Stimulated activated CD4-positive, alpha-beta T cell treated with anti-CD3 and anti-CD28 coated beads, Interleukin-4, amount 100 ng/mL, for 48 hours (primary cell): ENCODE data around the gene PHLDA3.

Source experiments
- DNase-seq, 2 donors: peaks; one replicate each; pipeline ENCODE4 v3.0.0-alpha.2; 2020; ENCODE audit warnings: low read depth in 2 of 2

PHLDA3 gene

GRCh38 chr1:201429736-201430501 lies 39.1 kb downstream of the PHLDA3 start:
- DNase-seq, result no peak

- no peak for DNase-seq
These were observed 41.0 kb downstream of the PHLDA3 start for GRCh38 chr1:201427963-201428362.

- no peak for DNase-seq
These were observed 42.3 kb downstream of the PHLDA3 start for GRCh38 chr1:201426479-201427310.

GRCh38 chr1:201424146-201424545 lies 44.8 kb downstream of the PHLDA3 start:
- no peak for DNase-seq

GRCh38 chr1:201423655-201424054 lies 45.3 kb downstream of the PHLDA3 start:
- no peak for DNase-seq

GRCh38 chr1:201422436-201423030 lies 46.5 kb downstream of the PHLDA3 start:
- no peak for DNase-seq

GRCh38 chr1:201422026-201422425 lies 47.0 kb downstream of the PHLDA3 start:
- DNase-seq, result no peak

GRCh38 chr1:201421041-201421440 lies 47.9 kb downstream of the PHLDA3 start:
- DNase-seq, result no peak

GRCh38 chr1:201420608-201421002 lies 48.4 kb downstream of the PHLDA3 start:
- DNase-seq, result no peak

GRCh38 chr1:201419746-201420607 lies 49.0 kb downstream of the PHLDA3 start:
- DNase-seq, result no peak

GRCh38 chr1:201419256-201419655 lies 49.7 kb downstream of the PHLDA3 start:
- no peak for DNase-seq

GRCh38 chr1:201418461-201418860 lies 50.5 kb downstream of the PHLDA3 start:
- no peak for DNase-seq
